ENCODE measurements around the gene FAM13A.

DNA sequence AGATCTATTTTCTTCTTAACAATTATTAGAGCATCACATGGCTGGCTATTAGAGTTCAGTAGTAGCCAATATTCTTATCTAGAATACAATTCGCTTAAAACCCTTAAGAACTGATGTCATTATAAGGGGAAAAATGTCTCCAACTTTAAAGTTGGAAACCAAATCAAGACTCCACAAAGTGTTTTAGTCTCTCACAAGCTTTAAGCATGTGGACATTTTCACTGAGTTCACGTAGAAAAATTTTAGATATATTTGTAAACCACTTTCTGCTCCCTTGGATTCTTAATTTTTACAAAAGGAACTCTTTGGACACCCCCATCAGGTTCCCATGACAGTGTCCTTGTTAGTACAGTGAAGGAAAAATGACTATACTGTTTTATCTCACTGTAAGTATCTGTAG, 235.5 kb downstream of the FAM13A start:
- TF ChIP-seq BHLHE40 (IDR thresholded peaks at IDR 0.05; ENCODE audit: borderline replicate concordance) (no peak), NFRKB (IDR thresholded peaks at IDR 0.05) (no peak), SP1 (IDR thresholded peaks at IDR 0.05) (no peak), SUZ12 (IDR thresholded peaks at IDR 0.05) (no peak), ARNT (IDR thresholded peaks at IDR 0.05) (no peak), LEF1 (IDR thresholded peaks at IDR 0.05; ENCODE audit: borderline replicate concordance) (no peak), FOXK2 (IDR thresholded peaks at IDR 0.05) (no peak)

Data from HEK293T (cell line).